Measurements from ENCODE around the gene GLT8D2.

DNA sequence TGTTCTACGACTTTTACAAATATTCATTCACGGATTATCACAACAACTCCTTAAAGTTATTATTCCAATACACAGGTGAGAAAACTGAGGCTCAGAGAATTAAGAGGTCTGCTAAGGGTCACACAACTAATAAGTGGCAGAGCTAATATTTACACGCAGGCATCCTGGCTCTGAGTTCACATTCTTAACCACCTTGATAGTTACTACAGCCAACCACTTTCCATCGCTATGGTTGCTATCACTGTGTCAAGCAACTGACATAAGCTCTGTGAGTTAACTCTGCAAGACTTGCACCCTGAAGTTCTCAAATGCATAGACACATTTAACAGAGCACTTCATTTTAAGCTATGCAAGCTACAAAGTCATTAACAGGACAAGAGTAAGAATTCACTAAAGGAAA is 3.7 kb downstream of the GLT8D2 start:
- TF ChIP-seq POLR2A (IDR thresholded peaks at IDR 0.05; ENCODE audit: low read depth, low read length) (no peak), JUN (IDR thresholded peaks at IDR 0.05; ENCODE audit: borderline replicate concordance, insufficient read depth, insufficient read length, low read depth) (no peak), POLR2AphosphoS5 (IDR thresholded peaks at IDR 0.05; ENCODE audit: insufficient read depth, low read depth, low read length) (no peak), EZH2 (IDR thresholded peaks at IDR 0.05; ENCODE audit: borderline replicate concordance, low read depth, low read length, severe bottlenecking) (no peak)
- TF ChIP-seq, protein P1, sequence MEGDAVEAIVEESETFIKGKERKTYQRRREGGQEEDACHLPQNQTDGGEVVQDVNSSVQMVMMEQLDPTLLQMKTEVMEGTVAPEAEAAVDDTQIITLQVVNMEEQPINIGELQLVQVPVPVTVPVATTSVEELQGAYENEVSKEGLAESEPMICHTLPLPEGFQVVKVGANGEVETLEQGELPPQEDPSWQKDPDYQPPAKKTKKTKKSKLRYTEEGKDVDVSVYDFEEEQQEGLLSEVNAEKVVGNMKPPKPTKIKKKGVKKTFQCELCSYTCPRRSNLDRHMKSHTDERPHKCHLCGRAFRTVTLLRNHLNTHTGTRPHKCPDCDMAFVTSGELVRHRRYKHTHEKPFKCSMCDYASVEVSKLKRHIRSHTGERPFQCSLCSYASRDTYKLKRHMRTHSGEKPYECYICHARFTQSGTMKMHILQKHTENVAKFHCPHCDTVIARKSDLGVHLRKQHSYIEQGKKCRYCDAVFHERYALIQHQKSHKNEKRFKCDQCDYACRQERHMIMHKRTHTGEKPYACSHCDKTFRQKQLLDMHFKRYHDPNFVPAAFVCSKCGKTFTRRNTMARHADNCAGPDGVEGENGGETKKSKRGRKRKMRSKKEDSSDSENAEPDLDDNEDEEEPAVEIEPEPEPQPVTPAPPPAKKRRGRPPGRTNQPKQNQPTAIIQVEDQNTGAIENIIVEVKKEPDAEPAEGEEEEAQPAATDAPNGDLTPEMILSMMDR (IDR thresholded peaks at IDR 0.05; ENCODE audit: extremely low read depth in 1 of 2, insufficient read depth in 1 of 2, low read depth in 1 of 2, low read length in 2 of 2) = no peak
- TF ChIP-seq, protein P2, sequence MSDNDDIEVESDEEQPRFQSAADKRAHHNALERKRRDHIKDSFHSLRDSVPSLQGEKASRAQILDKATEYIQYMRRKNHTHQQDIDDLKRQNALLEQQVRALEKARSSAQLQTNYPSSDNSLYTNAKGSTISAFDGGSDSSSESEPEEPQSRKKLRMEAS (IDR thresholded peaks at IDR 0.05; ENCODE audit: insufficient read depth, insufficient read length) = no peak

Measured in endothelial cell of umbilical vein (primary cell).